Esophagus squamous epithelium (tissue), 5 donors: ENCODE results near the gene EPC1. TPM values are rescaled to one million over a fixed set of nuclear protein-coding genes. Genes with fewer than 3 reads are reported as not detected.

ENCODE experiments used
- DNase-seq: peaks from one replicate; lab custom pipeline; 2025; lab: John Stamatoyannopoulos, UW
- H3K27ac ChIP-seq, 4 donors: fragments of 200-600 bp; sonication (generic); one replicate each; pipeline ENCODE4 v1.5.1; 2016 to 2019; ENCODE audit warnings: mild to moderate bottlenecking in 1 of 4
- H3K27me3 ChIP-seq, 4 donors: fragments of 200-600 bp; sonication (generic); 1 replicate in 3 of 4; 2 replicates in 1 of 4; pipeline versions ENCODE4 v1.5.1 to v1.6.0; 2017 to 2021; ENCODE audit warnings: antibody characterized with exemption in 1 of 4
- H3K36me3 ChIP-seq, 3 donors: fragments of 200-600 bp; sonication (generic); one replicate each; pipeline ENCODE4 v1.5.1; 2016 to 2019
- H3K4me1 ChIP-seq, 3 donors: fragments of 200-600 bp; sonication (generic); one replicate each; pipeline ENCODE4 v1.5.1; 2017 to 2019
- H3K4me3 ChIP-seq, 4 donors: fragments of 200-600 bp; sonication (generic); 1 replicate in 3 of 4; 2 replicates in 1 of 4; pipeline ENCODE4 v1.5.1; 2016 to 2019; ENCODE audit warnings: mild to moderate bottlenecking in 2 of 4, moderate library complexity in 1 of 4
- H3K9me3 ChIP-seq, 3 donors: fragments of 200-600 bp; sonication (generic); one replicate each; pipeline ENCODE4 v1.5.1; 2016 to 2019
- POLR2A ChIP-seq, 4 donors: fragments of 450-650 bp; IDR thresholded peaks; one replicate each; pipeline ENCODE4 v1.6.1; 2017; ENCODE audit warnings: antibody characterized with exemption in 4 of 4, mild to moderate bottlenecking in 4 of 4, moderate library complexity in 3 of 4
- WGBS, 2 donors: methylation state at CpG; one replicate each; pipeline ENCODE4 v1.1.5; 2018; 5-methylcytosine and 5-hydroxymethylcytosine counted together
- intact Hi-C: fragments of 100-400 bp; cut with DNase I; formaldehyde crosslinking; loops from one replicate; pipeline ENCODE4 v1.15.0; 2022
- total RNA-seq, 4 donors: library from RNA; depleted of rRNA; stranded (reverse); fragments of >200 nt; gene quantifications; one replicate each; pipeline ENCODE4 v1.1.0, GENCODE V29; 2016
- TF ChIP-seq, protein P1 (sequence below), 6 experiments: fragments of 450-650 bp in 4 of 6; fragments of 200-600 bp in 2 of 6; sonication (generic) in 2 of 6; IDR thresholded peaks; one replicate each; pipeline ENCODE4 v1.5.1; 2016 to 2019; ENCODE audit warnings: antibody characterized with exemption in 6 of 6, mild to moderate bottlenecking in 4 of 6, moderate library complexity in 4 of 6
- donor health status: DM: yes; HTN: yes; CAD: no.

EPC1 gene
- total RNA-seq, 4 donors from 2014 or later: 12.3 to 31.7 (median 21.7) TPM

DNA sequence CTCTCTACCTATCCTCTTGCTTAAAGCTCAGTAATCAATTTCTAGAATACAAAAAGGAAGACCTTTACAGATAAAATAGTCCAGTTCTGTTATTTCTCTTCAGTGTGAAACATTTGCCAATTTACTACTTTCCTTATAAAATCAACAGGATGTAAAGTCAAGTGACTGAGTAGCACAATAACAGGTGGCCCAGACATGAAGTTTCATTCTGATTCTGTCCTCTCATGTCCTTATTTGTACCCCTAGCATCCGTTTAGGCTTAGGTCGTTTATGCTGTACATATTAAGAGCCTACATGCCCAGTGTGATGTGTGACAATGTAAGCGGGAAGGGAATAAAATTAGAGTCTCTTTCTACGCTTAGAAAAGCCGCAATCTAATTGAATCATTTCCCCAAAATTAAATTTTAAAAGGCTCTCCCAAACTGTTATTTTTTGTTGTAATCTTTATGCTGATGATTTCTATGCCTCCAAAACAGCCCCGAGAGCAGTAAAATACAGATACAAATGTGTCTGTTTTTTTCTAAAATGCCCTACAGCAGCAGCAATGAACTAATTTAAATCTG lies 29.1 kb downstream of the EPC1 start:
- H3K4me1 ChIP-seq: peaks cover 8 to 89% (median 33%) of the 10 kb centered on the region in 3 donors
- TF ChIP-seq, protein P1, sequence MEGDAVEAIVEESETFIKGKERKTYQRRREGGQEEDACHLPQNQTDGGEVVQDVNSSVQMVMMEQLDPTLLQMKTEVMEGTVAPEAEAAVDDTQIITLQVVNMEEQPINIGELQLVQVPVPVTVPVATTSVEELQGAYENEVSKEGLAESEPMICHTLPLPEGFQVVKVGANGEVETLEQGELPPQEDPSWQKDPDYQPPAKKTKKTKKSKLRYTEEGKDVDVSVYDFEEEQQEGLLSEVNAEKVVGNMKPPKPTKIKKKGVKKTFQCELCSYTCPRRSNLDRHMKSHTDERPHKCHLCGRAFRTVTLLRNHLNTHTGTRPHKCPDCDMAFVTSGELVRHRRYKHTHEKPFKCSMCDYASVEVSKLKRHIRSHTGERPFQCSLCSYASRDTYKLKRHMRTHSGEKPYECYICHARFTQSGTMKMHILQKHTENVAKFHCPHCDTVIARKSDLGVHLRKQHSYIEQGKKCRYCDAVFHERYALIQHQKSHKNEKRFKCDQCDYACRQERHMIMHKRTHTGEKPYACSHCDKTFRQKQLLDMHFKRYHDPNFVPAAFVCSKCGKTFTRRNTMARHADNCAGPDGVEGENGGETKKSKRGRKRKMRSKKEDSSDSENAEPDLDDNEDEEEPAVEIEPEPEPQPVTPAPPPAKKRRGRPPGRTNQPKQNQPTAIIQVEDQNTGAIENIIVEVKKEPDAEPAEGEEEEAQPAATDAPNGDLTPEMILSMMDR (IDR thresholded peaks at IDR 0.05): no peak
- no peak for TF ChIP-seq POLR2A (IDR thresholded peaks at IDR 0.05)
- no peak for DNase-seq
- H3K27me3 ChIP-seq: no peaks in the 10 kb centered on the region
- 58 to 60% methylated on average over 6 of the region's 6 CpGs for WGBS, 2 donors
- intact Hi-C loops: no loop called here
- H3K36me3 ChIP-seq: peaks cover 0 to 6% (median 0%) of the 10 kb centered on the region in 3 donors
- H3K9me3 ChIP-seq: no peaks in the 10 kb centered on the region
- no peak overlapping the region for H3K4me3 ChIP-seq
- H3K27ac ChIP-seq: peak overlapping the region in 1 of 4 donors; percentile 6

DNA sequence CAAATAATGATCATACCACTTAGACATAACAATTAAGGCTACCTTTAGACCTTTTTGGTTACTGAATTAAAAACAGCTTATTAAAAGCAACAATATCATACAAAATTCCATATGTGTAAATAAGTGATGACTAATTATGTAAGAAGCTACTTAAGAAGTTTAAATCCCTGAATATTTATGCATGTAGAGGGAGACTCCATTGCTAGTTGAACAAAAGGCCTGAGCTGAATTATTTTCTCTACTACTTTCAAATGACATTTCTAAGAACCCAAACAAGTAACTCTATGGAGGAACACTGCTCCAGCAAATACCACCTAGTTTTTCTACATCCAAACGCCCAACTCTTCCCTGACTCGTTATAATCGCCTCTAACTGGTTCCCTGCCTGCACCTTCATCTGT lies 31.5 kb downstream of the EPC1 start:
- no peaks in the 10 kb centered on the region for H3K9me3 ChIP-seq
- intact Hi-C loops: no loop called here
- TF ChIP-seq, protein P1 (IDR thresholded peaks at IDR 0.05): no peak
- TF ChIP-seq POLR2A (IDR thresholded peaks at IDR 0.05): no peak
- no peak for DNase-seq
- no peaks in the 10 kb centered on the region for H3K27me3 ChIP-seq
- no peak overlapping the region for H3K4me3 ChIP-seq
- peak overlapping the region in 1 of 4 donors; percentile 26 for H3K27ac ChIP-seq
- 37 to 55% methylated on average over 3 of the region's 3 CpGs for WGBS, 2 donors
- no peaks in the 10 kb centered on the region for H3K36me3 ChIP-seq
- peaks cover 8 to 90% (median 33%) of the 10 kb centered on the region in 3 donors for H3K4me1 ChIP-seq

DNA sequence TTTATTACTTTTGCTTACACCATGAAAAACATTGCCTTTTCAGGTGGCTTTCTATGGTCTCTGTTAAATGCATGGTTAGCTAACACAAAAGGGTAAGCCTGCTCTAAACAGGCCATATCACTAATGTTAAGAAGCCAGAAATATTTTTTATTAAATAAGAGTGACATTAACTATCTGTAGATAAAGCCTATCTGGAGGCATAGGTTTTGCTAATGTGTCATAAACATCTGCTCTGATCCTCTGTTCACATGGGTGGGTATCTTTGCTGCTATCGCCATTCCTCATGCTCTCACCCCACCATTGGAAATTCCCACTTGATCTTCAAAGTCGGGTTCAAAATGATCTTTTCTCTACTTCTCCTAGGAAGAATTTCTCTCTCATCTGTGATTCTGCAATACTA lies 32.4 kb downstream of the EPC1 start:
- WGBS, 2 donors: 91 to 93% methylated on average over 2 of the region's 2 CpGs
- H3K4me1 ChIP-seq: peaks cover 8 to 81% (median 33%) of the 10 kb centered on the region in 3 donors
- H3K36me3 ChIP-seq: no peaks in the 10 kb centered on the region
- no peak overlapping the region for H3K4me3 ChIP-seq
- intact Hi-C loops: no loop called here
- no peak for DNase-seq
- no peak overlapping the region for H3K27ac ChIP-seq
- TF ChIP-seq, protein P1 (IDR thresholded peaks at IDR 0.05): no peak
- TF ChIP-seq POLR2A (IDR thresholded peaks at IDR 0.05): no peak
- H3K27me3 ChIP-seq: no peaks in the 10 kb centered on the region
- H3K9me3 ChIP-seq: no peaks in the 10 kb centered on the region

DNA sequence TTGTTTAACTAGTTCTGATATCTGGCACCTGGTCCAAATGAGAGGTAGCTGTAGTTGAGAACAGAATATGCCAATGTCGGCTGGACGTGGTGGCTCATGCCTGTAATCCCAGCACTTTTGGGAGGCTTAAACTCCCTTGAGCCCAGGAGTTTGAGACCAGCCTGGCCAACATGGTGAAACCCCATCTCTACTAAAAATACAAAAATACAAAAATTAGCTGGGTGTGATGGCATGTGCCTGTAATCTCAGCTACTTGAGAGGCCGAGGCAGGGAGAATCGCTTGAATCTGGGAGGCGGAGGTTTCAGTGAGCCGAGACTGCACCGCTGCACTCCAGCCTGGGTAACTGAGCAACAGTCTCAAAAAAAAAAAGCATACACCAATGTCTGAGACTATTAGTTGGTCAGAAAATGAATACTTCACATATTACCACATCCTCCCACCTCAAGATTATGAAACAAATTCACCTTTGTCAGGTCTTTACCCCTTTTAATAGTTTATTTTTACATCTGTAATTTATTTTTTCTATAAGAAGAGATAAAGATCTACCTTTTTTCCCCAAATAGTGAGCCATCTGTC lies 38.8 kb downstream of the EPC1 start:
- Histone ChIP-seq H3K27me3 (no peaks in the 10 kb centered on the region), H3K36me3 (peaks cover 0 to 28% (median 0%) of the 10 kb centered on the region in 3 donors), H3K4me3 (no peak overlapping the region), H3K27ac (no peak overlapping the region), H3K4me1 (peaks cover 0 to 44% (median 0%) of the 10 kb centered on the region in 3 donors), H3K9me3 (no peaks in the 10 kb centered on the region)
- WGBS, 2 donors: 80 to 90% methylated on average over 7 of the region's 7 CpGs
- DNase-seq: no peak
- no peak for TF ChIP-seq POLR2A (IDR thresholded peaks at IDR 0.05)
- TF ChIP-seq, protein P1 (IDR thresholded peaks at IDR 0.05): no peak
- intact Hi-C loops: no loop called here

DNA sequence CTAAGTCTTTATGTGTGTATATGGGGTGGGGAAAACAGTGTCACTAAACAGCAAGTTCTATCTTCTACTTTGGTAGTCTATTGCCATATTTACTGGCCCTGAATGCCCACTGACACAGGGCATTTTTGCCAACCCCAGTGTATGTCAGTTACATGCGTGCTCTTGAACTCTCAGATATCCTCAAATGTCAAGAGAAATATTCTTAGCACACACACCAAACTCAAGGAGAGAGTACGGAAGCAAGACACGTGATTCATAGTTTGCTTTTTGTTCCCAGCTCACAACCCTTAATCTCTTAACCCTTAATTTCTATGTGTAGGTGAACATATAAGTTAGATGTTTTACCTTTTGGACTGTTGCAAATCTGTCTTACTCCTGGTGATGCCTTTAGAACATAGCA lies 39.3 kb downstream of the EPC1 start:
- Histone ChIP-seq H3K9me3 (no peaks in the 10 kb centered on the region), H3K27ac (no peak overlapping the region), H3K4me1 (peaks cover 0 to 39% (median 0%) of the 10 kb centered on the region in 3 donors), H3K4me3 (no peak overlapping the region), H3K36me3 (peaks cover 0 to 33% (median 0%) of the 10 kb centered on the region in 3 donors), H3K27me3 (no peaks in the 10 kb centered on the region)
- no peak for DNase-seq
- TF ChIP-seq, protein P1 (IDR thresholded peaks at IDR 0.05): no peak
- no peak for TF ChIP-seq POLR2A (IDR thresholded peaks at IDR 0.05)
- 57% methylated on average over 3 of the region's 3 CpGs for WGBS, 2 donors
- intact Hi-C loops: no loop called here
